Sigmoid colon (tissue), 7 donors: ENCODE results near the gene RNASE13. TPM values are rescaled to one million over a fixed set of nuclear protein-coding genes. Genes with fewer than 3 reads are reported as not detected.

Experiments
- DNase-seq: peaks from one replicate; pipeline ENCODE4 v3.0.0-alpha.2; 2019
- H3K27ac ChIP-seq, 4 donors: fragments of 200-600 bp; sonication (generic); one replicate each; pipeline ENCODE4 v1.5.1; 2016 to 2019; ENCODE audit warnings: mild to moderate bottlenecking in 1 of 4
- H3K27me3 ChIP-seq, 3 donors: fragments of 200-600 bp; sonication (generic); one replicate each; pipeline ENCODE4 v1.5.1; 2019; ENCODE audit warnings: mild to moderate bottlenecking in 1 of 3
- H3K36me3 ChIP-seq, 4 donors: fragments of 200-600 bp; sonication (generic); one replicate each; pipeline ENCODE4 v1.5.1; 2016 to 2019
- H3K4me1 ChIP-seq, 4 donors: fragments of 200-600 bp; sonication (generic); one replicate each; pipeline ENCODE4 v1.5.1; 2017 to 2019
- H3K4me3 ChIP-seq, 4 donors: fragments of 200-600 bp; sonication (generic); one replicate each; pipeline ENCODE4 v1.5.1; 2017 to 2019; ENCODE audit warnings: mild to moderate bottlenecking in 2 of 4, moderate library complexity in 1 of 4
- H3K9me3 ChIP-seq, 4 donors: fragments of 200-600 bp in 3 of 4; sonication (generic) in 3 of 4; one replicate each; pipeline versions ENCODE4 v1.5.1 to v1.6.1; 2013 to 2019
- CTCF ChIP-seq, 4 experiments: fragments of 450-650 bp in 3 of 4; fragments of 200-600 bp in 1 of 4; IDR thresholded peaks; one replicate each; pipeline ENCODE4 v1.5.1; 2016 to 2019; ENCODE audit warnings: antibody characterized with exemption in 4 of 4, mild to moderate bottlenecking in 3 of 4, moderate library complexity in 2 of 4
- EP300 ChIP-seq, 4 donors: sonication (generic); formaldehyde crosslinking; IDR thresholded peaks; one replicate each; pipeline ENCODE4 v1.6.1; 2017; ENCODE audit warnings: antibody characterized with exemption in 4 of 4
- POLR2A ChIP-seq, 2 donors: fragments of 450-650 bp; IDR thresholded peaks; one replicate each; pipeline ENCODE4 v1.6.1; 2016; ENCODE audit warnings: antibody characterized with exemption in 2 of 2, mild to moderate bottlenecking in 2 of 2, moderate library complexity in 2 of 2
- POLR2AphosphoS5 ChIP-seq, 4 donors: sonication (generic); formaldehyde crosslinking; IDR thresholded peaks; one replicate each; pipeline ENCODE4 v1.6.1; 2017; ENCODE audit warnings: antibody characterized with exemption in 4 of 4
- WGBS, 2 donors: extraction: QIAGEN DNeasy Blood & Tissue Kit; methylation state at CpG; one replicate each; pipeline ENCODE4 v1.1.7; 2013; 5-methylcytosine and 5-hydroxymethylcytosine counted together
- intact Hi-C: fragments of 100-400 bp; cut with DNase I; formaldehyde crosslinking; loops from one replicate; pipeline ENCODE4 v1.15.1; 2023
- polyA plus RNA-seq, 3 donors: library from polyadenylated mRNA; stranded (reverse); fragments of 200-250 nt; gene quantifications; one replicate each; pipeline ENCODE4 v1.2.3, GENCODE V29; 2013
- total RNA-seq, 4 donors: library from RNA; depleted of rRNA; stranded (reverse); fragments of >200 nt; gene quantifications; one replicate each; pipeline ENCODE4 v1.1.0, GENCODE V29; 2016
- donor health status: healthy with polysubstance abuse.
- donor health status: Bipolar disorder and iron deficiency.
- donor health status: healthy.

The RNASE13 gene, protein sequence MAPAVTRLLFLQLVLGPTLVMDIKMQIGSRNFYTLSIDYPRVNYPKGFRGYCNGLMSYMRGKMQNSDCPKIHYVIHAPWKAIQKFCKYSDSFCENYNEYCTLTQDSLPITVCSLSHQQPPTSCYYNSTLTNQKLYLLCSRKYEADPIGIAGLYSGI
- total RNA-seq, result not detected
- not detected for polyA plus RNA-seq

- H3K9me3 ChIP-seq, result no peaks in the 10 kb centered on the region
- H3K4me3 ChIP-seq, result no peak within 1 kb of the TSS
- H3K36me3 ChIP-seq, result no peaks in the 10 kb centered on the region
- WGBS, 2 donors, result 84 to 86% methylated on average over 5 of the region's 5 CpGs
- H3K4me1 ChIP-seq, result peaks cover 0 to 19% (median 15%) of the 10 kb centered on the region in 4 donors
- H3K27ac ChIP-seq, result no peak within 1 kb of the TSS
- intact Hi-C loops, result no loop called here
- no peaks in the 10 kb centered on the region for H3K27me3 ChIP-seq
- no peak for DNase-seq
- TF ChIP-seq EP300 (IDR thresholded peaks at IDR 0.05), result no peak
- TF ChIP-seq POLR2A (IDR thresholded peaks at IDR 0.05), result no peak
- no peak for TF ChIP-seq POLR2AphosphoS5 (IDR thresholded peaks at IDR 0.05)
- no peak for TF ChIP-seq CTCF (IDR thresholded peaks at IDR 0.05)
Measured at GRCh38 chr14:21034707-21035106, at the start of gene RNASE13. TSS of gene RNASE13 (minus strand) at chr14:21034807. CDS start at chr14:21034288, 519 bp downstream.

DNA sequence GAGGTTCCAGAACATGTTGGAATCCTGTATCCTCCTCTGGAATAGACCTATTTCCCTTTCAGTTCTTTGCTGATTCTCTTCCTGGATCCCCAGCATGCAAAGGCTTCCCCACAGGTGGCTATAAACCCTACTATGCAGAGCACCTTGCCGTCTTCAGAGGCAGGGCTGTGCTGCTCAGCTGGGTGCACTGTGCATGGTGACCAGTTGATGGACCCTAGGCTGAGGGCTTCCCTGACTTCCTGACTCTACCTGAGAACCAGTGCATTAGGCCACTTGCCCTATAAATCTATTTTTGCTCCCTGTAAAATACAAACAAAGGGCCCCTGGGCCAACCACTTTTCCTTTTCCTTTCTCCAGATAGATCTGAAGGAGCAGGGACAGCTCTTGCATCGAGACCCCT, 49.8 kb upstream of the RNASE13 start:
- intact Hi-C loops, result no loop called here
- Histone ChIP-seq H3K4me1 (peaks cover 0 to 24% (median 21%) of the 10 kb centered on the region in 4 donors), H3K27me3 (no peaks in the 10 kb centered on the region), H3K36me3 (peaks cover 16 to 91% (median 39%) of the 10 kb centered on the region in 4 donors), H3K9me3 (no peaks in the 10 kb centered on the region), H3K27ac (peak overlapping the region in 3 of 4 donors; percentile 41 to 66 (median 53)), H3K4me3 (no peak overlapping the region)
- DNase-seq, result no peak
- no peak for TF ChIP-seq CTCF (IDR thresholded peaks at IDR 0.05)
- no peak for TF ChIP-seq POLR2A (IDR thresholded peaks at IDR 0.05)
- TF ChIP-seq POLR2AphosphoS5 (IDR thresholded peaks at IDR 0.05), result no peak
- no peak for TF ChIP-seq EP300 (IDR thresholded peaks at IDR 0.05)
- WGBS, 2 donors, result 70 to 85% methylated on average over 2 of the region's 2 CpGs

GRCh38 chr14:21083565-21084325, 49.1 kb upstream of the RNASE13 start:
- H3K27ac ChIP-seq, result peak overlapping the region in 1 of 4 donors; percentile 66
- H3K36me3 ChIP-seq, result peaks cover 22 to 91% (median 44%) of the 10 kb centered on the region in 4 donors
- peaks cover 0 to 24% (median 21%) of the 10 kb centered on the region in 4 donors for H3K4me1 ChIP-seq
- TF ChIP-seq CTCF (IDR thresholded peaks at IDR 0.05) (no peak), POLR2AphosphoS5 (IDR thresholded peaks at IDR 0.05) (no peak), POLR2A (IDR thresholded peaks at IDR 0.05) (no peak), EP300 (IDR thresholded peaks at IDR 0.05) (no peak)
- intact Hi-C loops, result no loop called here
- no peak for DNase-seq
- H3K4me3 ChIP-seq, result no peak overlapping the region
- H3K9me3 ChIP-seq, result no peaks in the 10 kb centered on the region
- no peaks in the 10 kb centered on the region for H3K27me3 ChIP-seq
- 86 to 89% methylated on average over 11 of the region's 11 CpGs for WGBS, 2 donors

DNA sequence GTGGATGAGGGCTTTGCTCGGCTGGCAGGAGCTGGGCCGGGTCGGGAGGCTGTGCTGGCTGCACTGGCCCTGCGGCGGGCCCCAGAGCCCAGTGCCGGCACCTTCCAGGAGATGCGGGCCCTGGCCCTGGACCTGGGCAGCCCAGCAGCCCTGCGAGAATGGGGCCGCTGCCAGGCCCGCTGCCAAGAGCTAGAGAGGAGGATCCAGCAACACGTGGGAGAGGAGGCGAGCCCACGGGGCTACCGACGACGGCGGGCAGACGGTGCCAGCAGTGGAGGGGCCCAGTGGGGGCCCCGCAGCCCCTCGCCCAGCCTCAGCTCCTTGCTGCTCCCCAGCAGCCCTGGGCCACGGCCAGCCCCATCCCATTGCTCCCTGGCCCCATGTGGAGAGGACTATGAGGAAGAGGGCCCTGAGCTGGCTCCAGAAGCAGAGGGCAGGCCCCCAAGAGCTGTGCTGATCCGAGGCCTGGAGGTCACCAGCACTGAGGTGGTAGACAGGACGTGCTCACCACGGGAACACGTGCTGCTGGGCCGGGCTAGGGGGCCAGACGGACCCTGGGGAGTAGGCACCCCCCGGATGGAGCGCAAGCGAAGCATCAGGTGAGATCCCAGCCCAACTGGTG, 47.0 kb upstream of the RNASE13 start:
- H3K27ac ChIP-seq, result no peak overlapping the region
- H3K36me3 ChIP-seq, result peaks cover 22 to 100% (median 55%) of the 10 kb centered on the region in 4 donors
- WGBS, 2 donors, result 90% methylated on average over 30 of the region's 30 CpGs
- no peak overlapping the region for H3K4me3 ChIP-seq
- TF ChIP-seq POLR2A (IDR thresholded peaks at IDR 0.05), result no peak
- no peak for TF ChIP-seq CTCF (IDR thresholded peaks at IDR 0.05)
- no peak for TF ChIP-seq EP300 (IDR thresholded peaks at IDR 0.05)
- TF ChIP-seq POLR2AphosphoS5 (IDR thresholded peaks at IDR 0.05), result no peak
- no peaks in the 10 kb centered on the region for H3K27me3 ChIP-seq
- H3K4me1 ChIP-seq, result peaks cover 0 to 18% (median 14%) of the 10 kb centered on the region in 4 donors
- no peak for DNase-seq
- intact Hi-C loops, result no loop called here
- no peaks in the 10 kb centered on the region for H3K9me3 ChIP-seq
